Parietal lobe (tissue), 2 donors: ENCODE measurements around the gene ENPEP. TPM values are rescaled to one million over a fixed set of nuclear protein-coding genes. Genes with fewer than 3 reads are reported as not detected.

ENCODE experiments used
- small RNA-seq: library from RNA; depleted of rRNA; stranded (forward); fragments of <200 nt; gene quantifications from one replicate; pipeline ENCODE3, GENCODE V24; 2014; ENCODE audit warnings: low replicate concordance
- total RNA-seq: library from RNA; depleted of rRNA; stranded (reverse); fragments of >200 nt; gene quantifications from one replicate; pipeline ENCODE4 v1.2.3, GENCODE V29; 2014

The ENPEP gene
- total RNA-seq: 1.6 TPM

GRCh38 chr4:110475881-110476818 lies at the start of gene ENPEP:
ENPEP (plus strand) TSS chr4:110476155; CDS start chr4:110476415, 260 bp downstream.

Small RNAs within 50 kb of the gene (small RNA-seq; reads per million reads assigned to genes)
- not detected for gene RF00494

Other genes with a start within 250 kb of the ENPEP start
- not detected for gene PITX2, start 146.9 kb downstream of the ENPEP start, total RNA-seq